Heart right ventricle (tissue), 16 donors: ENCODE results near the gene MAFB. TPM values are rescaled to one million over a fixed set of nuclear protein-coding genes. Genes with fewer than 3 reads are reported as not detected.

Source experiments
- ATAC-seq, 8 donors: fragments of 200-7000 bp; cut with Tn5 transposase; one replicate each; pipeline ENCODE4 v1.9.1; 2020; ENCODE audit warnings: mild to moderate bottlenecking in 8 of 8, moderate library complexity in 8 of 8, moderate number of reproducible peaks in 1 of 8
- DNase-seq, 2 donors: peaks; one replicate each; pipeline ENCODE4 v3.0.0-alpha.2; 2020
- H3K27ac ChIP-seq, 10 donors: fragments of 200-600 bp; sonication (generic) in 2 of 10; one replicate each; pipeline versions ENCODE4 v1.5.0 to v1.8.0; 2020 to 2022; ENCODE audit warnings: mild to moderate bottlenecking in 3 of 10
- H3K27me3 ChIP-seq, 7 donors: fragments of 200-600 bp; one replicate each; pipeline ENCODE4 v1.8.0; 2021 to 2022; ENCODE audit warnings: mild to moderate bottlenecking in 2 of 7
- H3K36me3 ChIP-seq, 9 donors: fragments of 200-600 bp; sonication (generic) in 1 of 9; one replicate each; pipeline versions ENCODE4 v1.5.0 to v1.8.0; 2020 to 2022; ENCODE audit warnings: mild to moderate bottlenecking in 2 of 9
- H3K4me1 ChIP-seq, 9 donors: fragments of 200-600 bp; sonication (generic) in 1 of 9; one replicate each; pipeline versions ENCODE4 v1.5.0 to v1.8.0; 2020 to 2022; ENCODE audit warnings: mild to moderate bottlenecking in 4 of 9
- H3K4me3 ChIP-seq, 10 donors: fragments of 200-600 bp; sonication (generic) in 2 of 10; one replicate each; pipeline versions ENCODE4 v1.5.0 to v1.8.0; 2020 to 2022; ENCODE audit warnings: mild to moderate bottlenecking in 7 of 10, moderate library complexity in 2 of 10
- H3K9me3 ChIP-seq, 11 donors: fragments of 200-600 bp in 10 of 11; sonication (generic) in 2 of 11; one replicate each; pipeline versions ENCODE4 v1.5.0 to v1.8.0; 2013 to 2022; ENCODE audit warnings: mild to moderate bottlenecking in 2 of 11, control low read depth in 1 of 11, moderate library complexity in 1 of 11
- WGBS, 2 donors: extraction: QIAGEN DNeasy Blood & Tissue Kit; methylation state at CpG; one replicate each; pipeline ENCODE4 v1.1.7; 2013; ENCODE audit warnings: inconsistent platforms in 1 of 2; 5-methylcytosine and 5-hydroxymethylcytosine counted together
- intact Hi-C, 10 donors: fragments of 100-400 bp; cut with DNase I; formaldehyde crosslinking; loops; one replicate each; pipeline versions ENCODE4 v1.11.1 to v1.14.2; 2022
- polyA plus RNA-seq, 2 donors: library from polyadenylated mRNA; stranded (reverse); fragments of 200-250 nt; gene quantifications; one replicate each; pipeline ENCODE4 v1.2.3, GENCODE V29; 2013
- total RNA-seq, 10 donors: library from RNA; stranded (reverse); fragmentation: NEBNext Ultra II Directional in 3 of 10; extraction: Animal tissue kit (Norgen Biotek cat#: 25700) in 3 of 10; gene quantifications; one replicate each; pipeline versions ENCODE4 v1.2.1 to v1.2.4, GENCODE V29; 2021 to 2023
- TF ChIP-seq, protein P1 (sequence below), 9 donors: fragments of 200-600 bp; sonication (generic) in 2 of 9; IDR thresholded peaks; one replicate each; pipeline versions ENCODE4 v1.5.0 to v1.8.0; 2021 to 2022; ENCODE audit warnings: antibody characterized with exemption in 9 of 9, mild to moderate bottlenecking in 5 of 9, moderate library complexity in 1 of 9
- donor health status: Arrhythmogenic right ventricular cardiomyopathy.
- donor health status: ischemic (EF 13 %, LVEDD 7.1; RV severe dilation, severe dysfunction).
- donor health status: healthy with polysubstance abuse.
- donor health status: DM: no; HTN: yes; CAD: no.
- donor health status: DM: no; HTN: no; CAD: no.
- donor health status: ischemic (EF 25% LVEDD 6.9; RV normal size, moderate dysfunction).
- donor health status: ischemic (EF 25% LVEDD 5.7; RV mildly dilated, moderate dysfunction).
- donor health status: healthy.
- donor health status: DM: yes; HTN: yes; CAD: no.
- donor health status: Ischemic cardiomyopathy.
- donor health status: ischemic (EF 35%, LVEDD 5.7; RV mildly dilated, moderate dysfunction).
- donor health status: nonischemic (EF 11% LVEDD 7.7; RV severe dilation, severe dysfunction).
- donor health status: DM: yes; HTN: yes; CAD: no.
- donor health status: PGD.
- donor health status: ischemic (EF 29% LVEDD 5.4; RV normal size, mild dysfunction).
- donor health status: nonischemic (EF 23%, LVEDD 6.1; RV moderate dilation, normal function).

Gene MAFB
- total and polyA plus RNA-seq, 12 donors: 3.2 to 32.0 (median 5.8) TPM

DNA sequence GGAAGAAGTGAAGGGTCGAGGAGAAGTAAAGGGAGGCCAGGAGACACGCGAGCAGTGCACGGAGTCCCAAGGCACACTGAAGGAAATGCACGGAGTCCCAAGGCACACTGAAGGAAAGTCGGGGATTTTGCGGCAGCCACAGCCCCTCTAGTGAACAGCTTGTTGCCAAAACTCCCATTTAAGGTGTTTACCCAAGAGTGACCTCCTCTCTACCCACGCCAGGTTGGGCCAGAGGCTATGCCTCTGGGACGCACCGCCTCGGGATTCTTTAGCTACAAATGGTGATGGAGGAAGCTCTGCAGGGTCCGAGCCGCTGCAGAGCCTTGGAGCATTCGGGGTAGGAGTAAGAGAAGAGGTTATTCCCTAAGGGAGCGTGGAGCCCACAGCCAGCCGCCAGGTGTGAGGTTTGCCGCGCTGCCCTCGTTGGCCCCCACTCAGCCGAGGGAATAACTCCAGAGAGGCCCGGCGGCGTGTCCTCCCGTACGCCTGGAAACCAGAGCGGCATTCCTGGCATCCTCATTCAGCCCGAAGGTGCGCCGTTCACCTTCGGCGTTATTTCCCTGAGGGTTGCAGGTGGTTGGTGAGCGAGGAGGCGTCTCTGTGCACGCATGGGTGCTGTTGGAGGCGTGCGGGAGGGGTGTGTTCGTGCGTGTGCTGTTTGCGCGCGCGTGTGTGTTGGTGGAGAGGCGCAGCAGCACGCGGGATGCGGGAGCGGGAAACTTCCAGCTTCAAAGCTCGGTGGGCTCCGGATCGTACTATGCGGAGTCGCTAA lies 3.4 kb upstream of the MAFB start:
- H3K36me3 ChIP-seq: no peaks in the 10 kb centered on the region
- TF ChIP-seq, protein P1, sequence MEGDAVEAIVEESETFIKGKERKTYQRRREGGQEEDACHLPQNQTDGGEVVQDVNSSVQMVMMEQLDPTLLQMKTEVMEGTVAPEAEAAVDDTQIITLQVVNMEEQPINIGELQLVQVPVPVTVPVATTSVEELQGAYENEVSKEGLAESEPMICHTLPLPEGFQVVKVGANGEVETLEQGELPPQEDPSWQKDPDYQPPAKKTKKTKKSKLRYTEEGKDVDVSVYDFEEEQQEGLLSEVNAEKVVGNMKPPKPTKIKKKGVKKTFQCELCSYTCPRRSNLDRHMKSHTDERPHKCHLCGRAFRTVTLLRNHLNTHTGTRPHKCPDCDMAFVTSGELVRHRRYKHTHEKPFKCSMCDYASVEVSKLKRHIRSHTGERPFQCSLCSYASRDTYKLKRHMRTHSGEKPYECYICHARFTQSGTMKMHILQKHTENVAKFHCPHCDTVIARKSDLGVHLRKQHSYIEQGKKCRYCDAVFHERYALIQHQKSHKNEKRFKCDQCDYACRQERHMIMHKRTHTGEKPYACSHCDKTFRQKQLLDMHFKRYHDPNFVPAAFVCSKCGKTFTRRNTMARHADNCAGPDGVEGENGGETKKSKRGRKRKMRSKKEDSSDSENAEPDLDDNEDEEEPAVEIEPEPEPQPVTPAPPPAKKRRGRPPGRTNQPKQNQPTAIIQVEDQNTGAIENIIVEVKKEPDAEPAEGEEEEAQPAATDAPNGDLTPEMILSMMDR (IDR thresholded peaks at IDR 0.05): no peak
- H3K27ac ChIP-seq: no peak overlapping the region
- H3K27me3 ChIP-seq: peaks cover 18 to 98% (median 62%) of the 10 kb centered on the region in 7 donors
- H3K4me1 ChIP-seq: peaks cover 4 to 49% (median 23%) of the 10 kb centered on the region in 9 donors
- no peak for DNase-seq
- peak overlapping the region in 2 of 10 donors; percentile 1 to 6 for H3K4me3 ChIP-seq
- intact Hi-C loops: loop anchor here in 8 of 10 donors (5.0 to 10.0 kb wide), 10 partner anchors 425 to 1578 kb away; no protein-coding TSS in a partner anchor
- H3K9me3 ChIP-seq: no peaks in the 10 kb centered on the region
- no peak for ATAC-seq
- 10 to 13% methylated on average over 52 of the region's 52 CpGs for WGBS, 2 donors

DNA sequence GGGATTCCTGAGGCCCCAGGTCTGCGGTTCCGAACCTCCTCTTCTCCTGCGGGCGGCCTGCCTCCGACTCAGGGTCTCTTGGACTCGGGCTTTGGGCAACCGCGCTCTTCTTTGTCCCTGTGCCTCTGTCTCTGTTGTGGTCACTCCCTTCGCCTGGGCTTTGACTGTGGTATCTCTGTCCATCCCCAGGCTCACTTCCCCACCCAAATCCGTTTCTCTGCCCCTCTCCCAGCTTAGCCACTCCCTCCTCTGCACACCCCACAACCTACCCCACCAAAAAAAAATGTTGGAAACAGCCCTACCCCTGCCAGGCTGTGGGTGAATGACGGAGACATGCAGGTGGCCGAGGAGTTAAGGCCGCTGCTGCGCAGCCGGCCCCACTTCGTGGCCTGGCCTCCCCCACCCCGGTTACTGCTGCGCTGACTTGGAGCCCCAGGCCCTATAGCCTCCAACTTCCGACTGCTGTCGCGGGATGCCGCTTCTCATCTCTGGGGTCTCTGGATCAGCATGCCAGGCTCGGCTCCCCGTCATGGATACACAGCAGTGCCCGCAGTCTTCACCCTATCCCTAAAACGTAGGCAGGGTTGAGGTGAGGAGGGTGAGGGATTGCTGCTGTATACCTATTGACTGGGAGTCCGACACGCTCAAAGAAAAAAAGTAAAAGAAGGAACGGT lies 2.7 kb upstream of the MAFB start:
- H3K36me3 ChIP-seq: peaks cover 0 to 4% (median 0%) of the 10 kb centered on the region in 9 donors
- WGBS, 2 donors: 19 to 25% methylated on average over 29 of the region's 29 CpGs
- no peak overlapping the region for H3K27ac ChIP-seq
- H3K9me3 ChIP-seq: no peaks in the 10 kb centered on the region
- H3K4me1 ChIP-seq: peaks cover 4 to 51% (median 28%) of the 10 kb centered on the region in 9 donors
- H3K27me3 ChIP-seq: peaks cover 18 to 99% (median 59%) of the 10 kb centered on the region in 7 donors
- H3K4me3 ChIP-seq: peak overlapping the region in 4 of 10 donors; percentile 67 to 74 (median 68)
- TF ChIP-seq, protein P1 (IDR thresholded peaks at IDR 0.05): no peak
- DNase-seq: no peak
- intact Hi-C loops: loop anchor here in 8 of 10 donors (2.0 to 10.0 kb wide), 11 partner anchors 424 to 1577 kb away; no protein-coding TSS in a partner anchor
- ATAC-seq: no peak

DNA sequence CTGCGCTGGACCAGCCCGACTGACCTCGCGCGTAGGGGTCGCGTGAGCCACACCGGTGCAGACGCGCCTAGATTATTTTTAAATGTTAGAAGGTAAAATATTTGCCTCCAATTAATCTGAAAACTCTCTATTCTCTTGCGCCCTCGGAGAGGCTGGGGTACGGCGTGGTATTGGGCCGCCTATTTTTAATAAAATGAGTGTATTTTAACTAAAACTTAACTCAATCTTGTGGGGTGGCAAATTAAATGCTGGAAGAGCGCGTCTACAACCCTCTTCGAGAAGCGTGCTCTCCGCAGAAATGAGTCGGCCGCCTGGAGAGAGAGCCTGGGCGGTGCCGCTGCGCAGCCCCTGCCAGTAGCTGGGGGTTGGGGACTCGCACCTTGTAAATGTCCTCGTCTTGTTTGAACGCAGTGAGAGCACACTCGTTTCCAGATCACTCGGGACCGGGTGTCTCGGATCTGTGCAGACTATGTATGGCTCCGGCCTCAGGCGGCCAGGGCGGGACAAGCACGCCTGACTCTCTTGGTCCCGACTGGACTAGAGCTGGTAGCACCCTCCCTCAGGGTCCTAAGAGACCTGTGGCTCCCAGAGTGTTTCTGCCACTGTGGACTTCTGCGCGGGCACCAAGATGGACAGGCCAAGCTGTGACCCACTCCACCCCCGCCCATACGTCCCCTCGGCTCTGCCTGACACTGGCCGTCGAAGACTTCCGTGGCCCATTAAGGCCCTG lies 2.0 kb upstream of the MAFB start:
- Histone ChIP-seq H3K4me1 (peaks cover 4 to 51% (median 31%) of the 10 kb centered on the region in 9 donors), H3K36me3 (peaks cover 0 to 5% (median 0%) of the 10 kb centered on the region in 9 donors), H3K9me3 (no peaks in the 10 kb centered on the region), H3K27ac (peak overlapping the region in 3 of 10 donors; percentile 95 to 99 (median 96)), H3K4me3 (peak overlapping the region; percentile 23 to 74 (median 68)), H3K27me3 (peaks cover 18 to 99% (median 60%) of the 10 kb centered on the region in 7 donors)
- TF ChIP-seq, protein P1 (IDR thresholded peaks at IDR 0.05): no peak
- intact Hi-C loops: loop anchor here in 9 of 10 donors (1.0 to 10.0 kb wide), 12 partner anchors 424 to 1576 kb away; no protein-coding TSS in a partner anchor
- no peak for DNase-seq
- 13 to 15% methylated on average over 45 of the region's 45 CpGs for WGBS, 2 donors
- ATAC-seq: no peak
